ENCODE results near the gene CD99L2.

- no peak for TF ChIP-seq CTCF (IDR thresholded peaks at IDR 0.05)
- no peak for TF ChIP-seq POLR2A (IDR thresholded peaks at IDR 0.05)
Observed at GRCh38 chrX:150856101-150856500, 42.4 kb downstream of the CD99L2 start.
